ENCODE results near the gene LRMDA.

DNA sequence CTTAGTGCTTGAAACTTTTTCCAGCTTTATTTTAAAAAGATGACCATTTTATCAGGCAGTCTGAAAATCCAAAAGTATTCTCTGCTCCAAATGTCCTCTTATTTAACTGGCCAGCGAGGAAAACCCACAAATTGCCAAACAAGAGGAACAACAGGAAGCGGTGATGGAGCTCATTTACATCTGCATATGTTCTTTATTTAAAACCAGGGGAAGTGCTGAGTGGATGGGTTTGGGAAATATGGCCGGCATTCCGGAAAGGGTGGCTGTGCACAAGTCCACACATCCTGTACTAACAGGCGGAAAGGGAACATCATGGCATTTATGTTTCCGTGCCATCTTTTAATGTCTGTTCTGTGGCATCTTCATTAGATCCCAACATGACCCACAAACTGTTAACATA is 974.5 kb downstream of the LRMDA start:
- no peak for TF ChIP-seq EZH2 (IDR thresholded peaks at IDR 0.05; ENCODE audit: borderline replicate concordance, low read depth, low read length, severe bottlenecking)
- TF ChIP-seq, protein P1, sequence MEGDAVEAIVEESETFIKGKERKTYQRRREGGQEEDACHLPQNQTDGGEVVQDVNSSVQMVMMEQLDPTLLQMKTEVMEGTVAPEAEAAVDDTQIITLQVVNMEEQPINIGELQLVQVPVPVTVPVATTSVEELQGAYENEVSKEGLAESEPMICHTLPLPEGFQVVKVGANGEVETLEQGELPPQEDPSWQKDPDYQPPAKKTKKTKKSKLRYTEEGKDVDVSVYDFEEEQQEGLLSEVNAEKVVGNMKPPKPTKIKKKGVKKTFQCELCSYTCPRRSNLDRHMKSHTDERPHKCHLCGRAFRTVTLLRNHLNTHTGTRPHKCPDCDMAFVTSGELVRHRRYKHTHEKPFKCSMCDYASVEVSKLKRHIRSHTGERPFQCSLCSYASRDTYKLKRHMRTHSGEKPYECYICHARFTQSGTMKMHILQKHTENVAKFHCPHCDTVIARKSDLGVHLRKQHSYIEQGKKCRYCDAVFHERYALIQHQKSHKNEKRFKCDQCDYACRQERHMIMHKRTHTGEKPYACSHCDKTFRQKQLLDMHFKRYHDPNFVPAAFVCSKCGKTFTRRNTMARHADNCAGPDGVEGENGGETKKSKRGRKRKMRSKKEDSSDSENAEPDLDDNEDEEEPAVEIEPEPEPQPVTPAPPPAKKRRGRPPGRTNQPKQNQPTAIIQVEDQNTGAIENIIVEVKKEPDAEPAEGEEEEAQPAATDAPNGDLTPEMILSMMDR (IDR thresholded peaks at IDR 0.05; ENCODE audit: extremely low read depth in 1 of 2, insufficient read depth in 1 of 2, low read depth in 1 of 2, low read length in 2 of 2): no peak
- TF ChIP-seq POLR2A (IDR thresholded peaks at IDR 0.05; ENCODE audit: low read depth, low read length): no peak
- TF ChIP-seq, protein P2, sequence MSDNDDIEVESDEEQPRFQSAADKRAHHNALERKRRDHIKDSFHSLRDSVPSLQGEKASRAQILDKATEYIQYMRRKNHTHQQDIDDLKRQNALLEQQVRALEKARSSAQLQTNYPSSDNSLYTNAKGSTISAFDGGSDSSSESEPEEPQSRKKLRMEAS (IDR thresholded peaks at IDR 0.05; ENCODE audit: insufficient read depth, insufficient read length): no peak
- no peak for TF ChIP-seq JUN (IDR thresholded peaks at IDR 0.05; ENCODE audit: borderline replicate concordance, insufficient read depth, insufficient read length, low read depth)
- TF ChIP-seq GATA2 (IDR thresholded peaks at IDR 0.05; ENCODE audit: insufficient read depth, insufficient read length, low read depth, low read length): no peak
- no peak for TF ChIP-seq MYC (IDR thresholded peaks at IDR 0.05; ENCODE audit: low read depth, low read length)
- no peak for TF ChIP-seq POLR2AphosphoS5 (IDR thresholded peaks at IDR 0.05; ENCODE audit: insufficient read depth, low read depth, low read length)
